NCI-H1105 treated with DMSO at 0.1 percent for 48 hours (cell line): ENCODE results near the gene ANKFY1.

ENCODE experiments used
- DNase-seq: peaks from one replicate; lab custom pipeline; 2025; lab: John Stamatoyannopoulos, UW

The ANKFY1 gene

DNA sequence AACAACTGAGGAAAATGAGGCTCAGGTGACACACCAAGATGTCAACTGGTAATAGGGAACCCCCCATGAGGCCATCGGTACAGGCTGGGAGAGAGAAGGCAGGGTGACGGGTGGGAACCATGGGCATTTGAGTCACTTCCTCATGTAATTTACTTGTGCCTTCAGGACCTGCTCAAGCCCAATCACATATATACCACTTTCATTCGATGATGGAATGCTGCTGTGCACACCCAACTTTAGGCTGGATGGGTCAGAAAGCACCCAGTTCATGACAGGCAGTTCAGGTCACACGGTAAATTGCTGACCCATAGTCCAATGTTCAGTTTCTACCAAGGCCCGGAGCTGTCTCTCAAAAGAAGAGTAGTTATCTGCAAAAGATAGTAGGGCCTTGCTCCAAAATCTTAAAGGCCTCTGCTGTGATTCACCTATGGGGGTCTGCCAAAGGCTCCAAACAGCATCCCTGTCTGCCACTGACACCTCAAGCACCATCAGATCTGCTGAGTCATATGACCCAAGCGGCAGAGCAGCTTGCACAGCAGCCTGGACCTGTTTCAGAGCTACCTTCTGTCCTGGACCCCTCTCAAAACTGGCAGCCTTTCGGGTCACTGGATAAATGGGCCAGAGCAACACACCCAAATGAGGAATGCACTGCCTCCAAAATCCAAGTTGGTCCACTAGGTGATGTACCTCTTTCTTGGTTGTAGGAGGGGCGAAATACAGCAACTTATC lies 145.6 kb downstream of the ANKFY1 start:
- DNase-seq = no peak

DNA sequence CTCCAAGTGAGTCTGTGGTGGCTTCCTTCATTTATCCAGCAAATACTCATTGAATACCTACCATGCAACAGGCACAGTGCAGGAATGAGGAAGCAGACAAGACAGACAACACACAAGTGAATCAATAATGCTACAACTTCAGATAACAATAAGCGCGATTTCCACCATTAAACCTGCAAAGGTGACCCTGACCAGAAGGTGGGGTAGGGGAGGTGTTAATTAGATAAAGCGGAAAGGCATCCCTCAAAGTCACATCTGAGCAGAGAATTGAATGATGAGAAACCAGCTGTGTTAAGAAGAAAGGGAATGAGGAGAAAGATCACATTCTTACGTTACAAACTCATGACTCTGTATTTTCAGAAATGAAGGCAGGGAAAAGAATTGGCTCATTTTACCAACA lies 147.3 kb downstream of the ANKFY1 start:
- no peak for DNase-seq
